Large intestine (tissue), 3 donors: Measurements from ENCODE around the gene ARMH1. TPM values are rescaled to one million over a fixed set of nuclear protein-coding genes. Genes with fewer than 3 reads are reported as not detected.
A peak's percentile ranks its signal among the peaks of the same experiment; 100 is the strongest.

Experiments
- DNase-seq, 2 donors: peaks; one replicate each; pipeline versions ENCODE4 v3.0.0 to v3.0.0-alpha.2; 2013
- H3K27ac ChIP-seq: one replicate; pipeline ENCODE4 v1.5.1; 2013; ENCODE audit warnings: low read length
- H3K27me3 ChIP-seq: 2 replicates; pipeline ENCODE4 v1.6.1; 2013; ENCODE audit warnings: low read length; ENCODE audit not compliant: control insufficient read depth, insufficient read depth
- H3K36me3 ChIP-seq: 2 replicates; pipeline ENCODE4 v1.6.1; 2013; ENCODE audit warnings: low read length; ENCODE audit not compliant: control insufficient read depth, insufficient read depth
- H3K4me1 ChIP-seq: one replicate; pipeline ENCODE4 v1.6.1; 2013; ENCODE audit warnings: low read length; ENCODE audit not compliant: control insufficient read depth, insufficient read depth
- H3K4me3 ChIP-seq: one replicate; pipeline ENCODE4 v1.5.1; 2013; ENCODE audit warnings: low read length
- H3K9me3 ChIP-seq: one replicate; pipeline ENCODE4 v1.6.1; 2013; ENCODE audit warnings: mild to moderate bottlenecking, low read depth, low read length, moderate library complexity; ENCODE audit not compliant: control insufficient read depth
- WGBS: methylation state at CpG from one replicate; pipeline ENCODE4 v1.1.5; 2013; ENCODE audit warnings: low lambda C conversion rate; ENCODE audit not compliant: insufficient coverage; 5-methylcytosine and 5-hydroxymethylcytosine counted together
- polyA plus RNA-seq: library from polyadenylated mRNA; unstranded; fragments of 120-200 nt; gene quantifications from one replicate; pipeline ENCODE4 v1.2.1, GENCODE V29; 2013

ARMH1 gene
- polyA plus RNA-seq, 1 donor, result 2.8 TPM

DNA sequence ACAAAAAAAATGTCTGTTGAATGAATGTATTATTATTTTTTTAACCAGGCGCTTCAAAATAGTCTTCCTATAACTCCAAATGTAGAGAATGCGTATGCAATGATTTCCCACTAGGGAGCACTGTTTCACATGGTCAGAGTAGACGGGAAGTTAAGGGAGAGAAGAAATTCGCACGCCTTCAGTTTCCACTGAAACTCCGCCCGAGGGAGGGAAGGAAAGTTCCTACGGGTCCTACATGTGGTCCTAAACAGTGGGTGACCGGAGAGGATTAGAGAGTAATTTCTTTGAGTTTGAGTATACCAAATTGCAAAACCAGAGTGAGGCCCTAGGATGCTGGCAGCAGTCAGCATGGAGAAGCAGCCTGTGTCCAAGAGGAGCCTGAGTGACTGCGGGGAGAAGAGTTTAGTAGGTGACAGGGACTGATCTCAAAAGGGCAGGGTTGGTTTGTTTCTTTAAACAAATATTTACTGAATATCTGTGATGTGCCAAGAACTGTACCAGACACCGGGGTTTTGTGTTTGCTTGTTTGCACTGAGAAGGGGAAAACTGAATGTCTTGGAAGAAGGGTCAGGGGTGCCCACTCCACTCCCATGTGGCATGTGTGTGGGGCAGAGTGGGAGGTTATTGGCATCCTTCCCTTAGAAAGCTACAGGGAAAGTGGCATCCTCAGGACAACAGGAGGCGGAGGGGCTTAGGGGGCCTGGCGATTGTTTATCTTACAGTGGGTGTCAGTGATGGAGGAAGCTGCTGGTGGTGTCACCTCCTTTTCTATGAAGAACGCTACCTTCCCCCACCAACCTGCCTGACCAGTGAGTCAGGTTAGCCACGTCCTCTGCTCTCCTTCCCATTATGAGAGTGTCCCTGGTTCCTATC, 33.7 kb downstream of the ARMH1 start:
- no peaks in the 10 kb centered on the region for H3K27me3 ChIP-seq
- no peaks in the 10 kb centered on the region for H3K4me1 ChIP-seq
- H3K27ac ChIP-seq, result no peak overlapping the region
- no peaks in the 10 kb centered on the region for H3K9me3 ChIP-seq
- peak in 1 of 2 donors; percentile 30 for DNase-seq
- WGBS, result 100% methylated on average over 1 of the region's 15 CpGs
- no peaks in the 10 kb centered on the region for H3K36me3 ChIP-seq
- H3K4me3 ChIP-seq, result no peak overlapping the region

DNA sequence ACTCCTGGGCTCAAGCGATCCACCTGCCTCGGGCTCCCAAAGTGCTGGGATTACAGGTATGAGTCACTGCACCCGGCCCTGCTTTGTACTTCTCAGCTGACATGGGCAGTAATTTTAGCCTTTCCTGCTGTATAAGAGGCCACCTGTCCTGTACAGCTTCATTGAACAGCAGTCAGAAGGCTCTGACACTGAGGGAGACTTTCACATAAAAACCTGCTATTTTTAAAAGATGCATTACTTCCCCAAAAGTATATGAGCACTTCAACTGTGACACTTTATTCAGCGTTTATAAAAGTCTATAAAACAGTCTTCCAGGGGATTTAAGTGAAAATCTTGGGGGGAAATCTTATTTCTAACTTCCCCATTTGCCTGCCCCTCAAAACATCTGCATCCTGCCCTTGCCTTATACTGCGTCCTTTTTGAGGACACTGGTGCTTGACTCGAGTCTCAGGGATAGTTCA, 38.8 kb downstream of the ARMH1 start:
- Histone ChIP-seq H3K27ac (no peak overlapping the region), H3K4me1 (no peaks in the 10 kb centered on the region), H3K36me3 (no peaks in the 10 kb centered on the region), H3K27me3 (no peaks in the 10 kb centered on the region), H3K9me3 (no peaks in the 10 kb centered on the region), H3K4me3 (no peak overlapping the region)
- DNase-seq, result no peak
- WGBS, result no CpG with 5 or more reads among the region's 6 CpGs

DNA sequence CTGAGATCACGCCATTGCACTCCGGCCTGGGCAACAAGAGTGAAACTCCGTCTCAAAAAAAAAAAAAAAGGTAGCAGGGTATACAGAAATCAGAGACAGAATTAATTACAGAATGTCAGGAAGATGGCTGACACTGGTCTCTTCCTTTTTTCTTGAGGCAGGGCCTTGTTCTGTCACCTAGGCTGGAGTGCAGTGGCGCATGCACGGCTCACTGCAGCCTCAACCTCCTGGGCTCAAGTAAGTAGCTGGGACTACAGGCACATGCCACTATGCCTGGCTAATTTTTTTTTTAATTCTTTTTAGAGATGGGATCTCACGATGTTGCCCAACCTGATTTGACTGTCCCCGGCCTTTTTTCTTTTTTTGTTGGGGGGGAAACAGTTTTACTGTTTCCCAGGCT, 40.0 kb downstream of the ARMH1 start:
- H3K9me3 ChIP-seq, result no peaks in the 10 kb centered on the region
- DNase-seq, result no peak
- H3K27me3 ChIP-seq, result no peaks in the 10 kb centered on the region
- H3K4me1 ChIP-seq, result no peaks in the 10 kb centered on the region
- WGBS, result no CpG with 5 or more reads among the region's 7 CpGs
- H3K36me3 ChIP-seq, result no peaks in the 10 kb centered on the region
- no peak overlapping the region for H3K27ac ChIP-seq
- no peak overlapping the region for H3K4me3 ChIP-seq

DNA sequence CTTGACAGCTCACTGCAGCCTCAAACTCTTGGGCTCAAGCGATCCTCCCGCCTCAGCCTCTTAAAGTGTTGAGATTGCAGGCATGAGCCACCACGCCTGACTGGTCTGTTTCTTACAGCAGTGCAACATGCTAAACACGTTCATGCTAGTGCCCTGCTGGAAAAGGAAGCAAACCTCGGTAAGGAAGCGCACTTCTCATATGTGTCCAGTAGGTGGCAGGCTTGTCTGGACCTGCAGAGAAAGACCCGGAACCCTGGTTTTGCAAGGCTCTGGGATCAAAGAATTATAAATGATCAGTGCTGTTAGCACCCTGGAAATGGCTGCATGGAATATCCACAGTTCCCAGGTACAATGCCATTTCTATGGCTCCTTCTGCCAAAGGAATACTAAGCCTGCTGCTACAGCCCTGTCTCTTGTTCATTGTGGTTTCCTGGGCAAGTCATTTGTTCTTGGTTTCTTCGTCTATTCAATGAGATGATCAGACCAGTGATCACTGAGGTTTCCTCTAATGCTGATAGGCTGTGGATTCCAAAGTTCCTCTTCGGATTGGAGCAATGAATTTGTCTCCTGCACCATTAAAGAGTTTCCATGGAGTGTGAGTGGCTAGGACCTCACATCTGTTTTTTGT, 40.5 kb downstream of the ARMH1 start:
- Histone ChIP-seq H3K27me3 (no peaks in the 10 kb centered on the region), H3K27ac (no peak overlapping the region), H3K4me3 (no peak overlapping the region), H3K9me3 (no peaks in the 10 kb centered on the region), H3K36me3 (no peaks in the 10 kb centered on the region), H3K4me1 (no peaks in the 10 kb centered on the region)
- WGBS, result no CpG with 5 or more reads among the region's 9 CpGs
- DNase-seq, result peak; percentile 58 to 70

DNA sequence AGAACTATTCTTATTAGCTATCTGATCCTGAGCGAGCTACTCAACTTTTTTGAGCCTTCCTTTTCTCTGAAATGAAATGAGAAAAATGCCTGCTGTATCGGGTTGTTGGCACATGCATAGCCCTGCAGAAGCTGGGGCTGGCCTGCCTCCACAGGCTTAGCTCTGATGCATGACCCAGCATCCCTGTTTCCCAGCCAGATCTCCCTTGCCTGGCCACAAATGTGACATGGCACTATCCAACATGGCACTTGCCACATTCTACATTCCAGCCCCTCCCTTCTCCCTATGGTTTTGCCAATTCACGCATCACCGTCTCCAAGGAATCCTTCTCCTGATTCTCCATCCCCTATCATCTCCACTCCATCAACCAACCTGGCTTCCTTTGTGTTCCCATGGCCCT, 42.6 kb downstream of the ARMH1 start:
- Histone ChIP-seq H3K27me3 (no peaks in the 10 kb centered on the region), H3K4me1 (no peaks in the 10 kb centered on the region), H3K4me3 (no peak overlapping the region), H3K36me3 (no peaks in the 10 kb centered on the region), H3K27ac (no peak overlapping the region), H3K9me3 (no peaks in the 10 kb centered on the region)
- no peak for DNase-seq
- WGBS, result no CpG with 5 or more reads among the region's 4 CpGs

DNA sequence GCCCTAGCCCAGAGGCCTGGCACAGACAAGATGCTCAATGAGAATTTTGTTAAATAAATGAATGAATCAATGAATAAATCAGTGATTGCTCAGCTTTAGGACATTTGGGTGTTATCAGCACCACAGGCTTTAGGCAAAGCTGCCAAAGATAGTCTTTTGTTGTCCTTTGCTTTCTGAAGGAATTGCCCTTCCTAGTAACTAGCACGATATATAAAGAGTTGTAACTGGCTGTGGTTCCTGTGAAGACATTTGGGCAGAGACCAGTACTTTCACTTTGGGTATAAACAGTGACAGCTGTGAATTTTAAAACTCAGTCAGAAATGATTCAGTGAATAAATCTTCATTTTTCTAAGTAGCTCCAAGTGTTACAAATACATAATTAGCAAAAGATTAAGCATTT, 43.1 kb downstream of the ARMH1 start:
- H3K9me3 ChIP-seq, result no peaks in the 10 kb centered on the region
- no peak overlapping the region for H3K27ac ChIP-seq
- 40% methylated on average over 1 of the region's 1 CpG for WGBS
- H3K4me1 ChIP-seq, result no peaks in the 10 kb centered on the region
- no peak for DNase-seq
- H3K27me3 ChIP-seq, result no peaks in the 10 kb centered on the region
- no peaks in the 10 kb centered on the region for H3K36me3 ChIP-seq
- H3K4me3 ChIP-seq, result no peak overlapping the region

DNA sequence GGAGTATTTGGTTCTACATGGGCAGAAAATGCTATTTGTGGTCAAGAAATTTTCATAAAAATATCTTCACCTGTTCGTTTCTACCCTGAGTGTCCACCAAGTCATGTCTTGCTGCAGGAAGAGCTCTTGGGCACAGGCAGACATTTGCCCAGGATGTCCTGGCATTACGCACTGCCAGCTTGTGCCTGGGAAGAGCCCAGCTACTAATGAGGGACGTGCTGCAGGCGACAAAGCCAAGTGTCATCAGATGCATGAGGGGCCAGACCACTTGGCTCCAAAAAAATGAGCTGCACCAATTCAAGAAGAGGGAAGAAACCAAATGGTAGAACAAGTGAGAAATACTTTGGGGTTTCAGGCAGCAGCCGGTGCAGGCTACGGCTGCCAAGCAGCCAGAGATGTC, 43.6 kb downstream of the ARMH1 start:
- Histone ChIP-seq H3K4me1 (no peaks in the 10 kb centered on the region), H3K36me3 (no peaks in the 10 kb centered on the region), H3K27me3 (no peaks in the 10 kb centered on the region), H3K9me3 (no peaks in the 10 kb centered on the region), H3K27ac (no peak overlapping the region), H3K4me3 (no peak overlapping the region)
- DNase-seq, result no peak
- WGBS, result no CpG with 5 or more reads among the region's 6 CpGs

DNA sequence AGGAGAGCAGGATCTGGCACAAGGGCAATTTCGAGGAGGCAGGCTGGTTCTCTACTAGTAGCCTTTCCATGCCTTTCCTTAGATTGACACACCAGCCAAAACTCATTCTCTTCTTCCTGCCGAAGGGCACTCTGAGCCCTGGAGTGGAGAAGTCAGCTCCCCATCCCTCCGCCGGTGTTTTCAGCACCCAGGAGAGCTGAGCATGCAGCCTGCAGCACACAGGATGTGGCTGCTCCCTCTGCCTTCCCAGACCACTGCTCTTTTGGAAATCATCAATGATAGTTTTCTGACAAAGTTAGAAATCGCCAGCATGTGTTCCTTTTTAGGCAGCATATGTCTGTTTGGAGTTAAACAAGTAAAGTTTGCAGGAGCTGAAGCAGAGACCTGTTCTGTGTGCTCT, 44.8 kb downstream of the ARMH1 start:
- Histone ChIP-seq H3K27me3 (peaks cover 2% of the 10 kb centered on the region), H3K4me3 (no peak overlapping the region), H3K36me3 (no peaks in the 10 kb centered on the region), H3K4me1 (no peaks in the 10 kb centered on the region), H3K27ac (no peak overlapping the region), H3K9me3 (no peaks in the 10 kb centered on the region)
- WGBS, result no CpG with 5 or more reads among the region's 5 CpGs
- DNase-seq, result no peak

DNA sequence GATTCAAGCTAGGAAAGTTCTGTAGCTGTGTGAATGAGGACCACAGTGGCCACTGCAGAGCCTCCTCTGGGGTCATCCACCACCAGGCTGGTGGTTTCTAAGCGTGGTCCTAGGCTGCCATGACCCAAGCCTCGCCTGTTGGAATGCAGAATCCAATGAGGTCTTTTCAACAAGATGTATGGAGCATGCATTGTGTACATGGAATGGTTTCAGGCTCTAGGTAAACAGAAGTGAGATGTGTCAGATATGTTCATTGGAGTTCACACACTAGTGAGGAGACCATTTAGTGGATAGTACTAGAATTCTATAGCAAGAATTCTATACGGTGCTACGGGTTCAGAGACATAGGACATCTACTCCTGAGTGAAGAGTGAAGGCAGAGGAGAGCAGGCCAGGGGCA, 45.8 kb downstream of the ARMH1 start:
- Histone ChIP-seq H3K27me3 (peaks cover 5% of the 10 kb centered on the region), H3K4me1 (no peaks in the 10 kb centered on the region), H3K9me3 (peaks cover 6% of the 10 kb centered on the region), H3K36me3 (no peaks in the 10 kb centered on the region), H3K4me3 (no peak overlapping the region), H3K27ac (no peak overlapping the region)
- no CpG with 5 or more reads among the region's 4 CpGs for WGBS
- DNase-seq, result no peak

DNA sequence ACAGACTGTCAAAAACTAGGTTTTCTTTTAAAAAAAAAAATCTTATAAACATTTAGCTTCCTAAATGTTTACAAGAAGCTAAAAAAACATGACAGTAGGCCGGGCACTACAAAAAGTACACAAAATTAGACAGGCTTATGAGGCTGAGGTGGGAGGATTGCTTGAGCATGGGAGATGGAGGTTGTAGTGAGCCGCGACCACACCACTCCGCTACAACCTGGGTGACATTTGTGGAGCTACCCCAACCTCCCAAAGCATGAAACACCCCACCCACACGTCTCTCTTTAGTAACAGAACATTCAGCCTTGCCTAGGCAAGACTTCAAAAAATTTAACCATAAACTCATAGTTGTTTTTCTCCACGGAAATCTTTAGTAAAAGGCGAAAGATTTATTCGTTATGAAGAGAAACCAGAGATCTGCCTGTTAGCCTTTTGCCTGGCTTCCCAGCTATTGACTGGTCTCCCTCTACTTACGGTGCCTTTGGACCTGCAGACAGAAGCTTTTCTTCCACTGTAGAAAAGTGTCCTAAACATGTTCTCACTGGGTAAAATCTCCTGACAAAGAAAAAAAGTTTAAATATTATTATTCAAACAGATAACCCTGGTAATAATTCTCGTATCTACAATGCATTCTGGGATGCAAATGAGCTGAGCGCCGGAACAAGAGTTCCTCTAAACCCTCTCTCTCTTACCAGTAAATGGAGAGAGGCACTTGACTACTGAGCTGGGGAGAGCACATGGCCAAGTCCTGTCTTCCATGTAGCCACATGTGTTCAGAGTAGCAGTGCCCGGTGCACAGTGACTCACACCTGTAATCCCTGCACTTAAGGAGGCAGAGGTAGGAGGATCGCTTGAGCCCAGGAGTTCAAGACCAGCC, 47.2 kb downstream of the ARMH1 start:
- WGBS, result 100% methylated on average over 1 of the region's 14 CpGs

More for the DNA sequence above, 47.2 kb downstream of the ARMH1 start:
- no peak overlapping the region for H3K4me3 ChIP-seq
- H3K4me1 ChIP-seq, result no peaks in the 10 kb centered on the region
- no peaks in the 10 kb centered on the region for H3K36me3 ChIP-seq
- no peak overlapping the region for H3K27ac ChIP-seq
- DNase-seq, result peak; percentile 72 to 86
- H3K9me3 ChIP-seq, result peaks cover 6% of the 10 kb centered on the region
- peaks cover 5% of the 10 kb centered on the region for H3K27me3 ChIP-seq
